ENCODE data around the gene DPYSL4. TPM values are rescaled to one million over a fixed set of nuclear protein-coding genes. Genes with fewer than 3 reads are reported as not detected.

The DPYSL4 gene
- 1.7 TPM for total RNA-seq
- polyA plus RNA-seq: 1.5 TPM

- Histone ChIP-seq H3K4me1 (ENCODE audit: insufficient read depth) (peaks cover 1% of the 10 kb centered on the region), H3K36me3 (ENCODE audit: insufficient read depth) (no peaks in the 10 kb centered on the region), H3K27ac (ENCODE audit: low read depth) (no peak within 1 kb of the TSS), H3K4me3 (ENCODE audit: low read depth, low read length) (peak within 1 kb of the TSS; percentile 45)
- 1% methylated on average over 104 of the region's 109 CpGs for WGBS
- DNase-seq (ENCODE audit: extremely low spot score): no peak
Observed at GRCh38 chr10:132186488-132187429, at the start of gene DPYSL4. Gene DPYSL4 (plus strand): TSS chr10:132186948. CDS start chr10:132187064, 116 bp downstream.

- no peak for DNase-seq (ENCODE audit: extremely low spot score)
- no peak overlapping the region for H3K4me3 ChIP-seq (ENCODE audit: low read depth, low read length)
- H3K36me3 ChIP-seq (ENCODE audit: insufficient read depth): no peaks in the 10 kb centered on the region
- H3K4me1 ChIP-seq (ENCODE audit: insufficient read depth): no peaks in the 10 kb centered on the region
- no peak overlapping the region for H3K27ac ChIP-seq (ENCODE audit: low read depth)
- WGBS: 91% methylated on average over 40 of the region's 40 CpGs
Observed at GRCh38 chr10:132137111-132138072, 49.4 kb upstream of the DPYSL4 start.

- 93% methylated on average over 40 of the region's 40 CpGs for WGBS
- no peak overlapping the region for H3K27ac ChIP-seq (ENCODE audit: low read depth)
- no peak for DNase-seq (ENCODE audit: extremely low spot score)
- H3K4me3 ChIP-seq (ENCODE audit: low read depth, low read length): no peak overlapping the region
- H3K36me3 ChIP-seq (ENCODE audit: insufficient read depth): no peaks in the 10 kb centered on the region
- H3K4me1 ChIP-seq (ENCODE audit: insufficient read depth): no peaks in the 10 kb centered on the region
Observed at GRCh38 chr10:132138133-132138532, 48.6 kb upstream of the DPYSL4 start.

- no peak for DNase-seq (ENCODE audit: extremely low spot score)
Observed at GRCh38 chr10:132138596-132138995, 48.2 kb upstream of the DPYSL4 start.

GRCh38 chr10:132139526-132139925 lies 47.2 kb upstream of the DPYSL4 start:
- DNase-seq (ENCODE audit: extremely low spot score): no peak

More at GRCh38 chr10:132138596-132138995, 48.2 kb upstream of the DPYSL4 start:
- WGBS: 88% methylated on average over 12 of the region's 12 CpGs
- H3K4me3 ChIP-seq (ENCODE audit: low read depth, low read length): no peak overlapping the region
- no peaks in the 10 kb centered on the region for H3K36me3 ChIP-seq (ENCODE audit: insufficient read depth)
- no peak overlapping the region for H3K27ac ChIP-seq (ENCODE audit: low read depth)
- H3K4me1 ChIP-seq (ENCODE audit: insufficient read depth): no peaks in the 10 kb centered on the region

GRCh38 chr10:132140167-132140925 lies 46.4 kb upstream of the DPYSL4 start:
- H3K4me1 ChIP-seq (ENCODE audit: insufficient read depth): no peaks in the 10 kb centered on the region
- H3K27ac ChIP-seq (ENCODE audit: low read depth): no peak overlapping the region
- H3K36me3 ChIP-seq (ENCODE audit: insufficient read depth): no peaks in the 10 kb centered on the region
- no peak overlapping the region for H3K4me3 ChIP-seq (ENCODE audit: low read depth, low read length)
- no peak for DNase-seq (ENCODE audit: extremely low spot score)
- 89% methylated on average over 42 of the region's 42 CpGs for WGBS

More at GRCh38 chr10:132139526-132139925, 47.2 kb upstream of the DPYSL4 start:
- H3K27ac ChIP-seq (ENCODE audit: low read depth): no peak overlapping the region
- no peaks in the 10 kb centered on the region for H3K36me3 ChIP-seq (ENCODE audit: insufficient read depth)
- H3K4me1 ChIP-seq (ENCODE audit: insufficient read depth): no peaks in the 10 kb centered on the region
- 74% methylated on average over 10 of the region's 10 CpGs for WGBS
- no peak overlapping the region for H3K4me3 ChIP-seq (ENCODE audit: low read depth, low read length)

- no peak overlapping the region for H3K4me3 ChIP-seq (ENCODE audit: low read depth, low read length)
- WGBS: 82% methylated on average over 7 of the region's 7 CpGs
- no peak for DNase-seq (ENCODE audit: extremely low spot score)
Observed at GRCh38 chr10:132141076-132141475, 45.7 kb upstream of the DPYSL4 start.

GRCh38 chr10:132141526-132142395 lies 45.0 kb upstream of the DPYSL4 start:
- Histone ChIP-seq H3K4me3 (ENCODE audit: low read depth, low read length) (no peak overlapping the region), H3K27ac (ENCODE audit: low read depth) (no peak overlapping the region), H3K4me1 (ENCODE audit: insufficient read depth) (no peaks in the 10 kb centered on the region), H3K36me3 (ENCODE audit: insufficient read depth) (no peaks in the 10 kb centered on the region)
- WGBS: 84% methylated on average over 32 of the region's 32 CpGs
- DNase-seq (ENCODE audit: extremely low spot score): no peak

More at GRCh38 chr10:132141076-132141475, 45.7 kb upstream of the DPYSL4 start:
- no peak overlapping the region for H3K27ac ChIP-seq (ENCODE audit: low read depth)
- H3K4me1 ChIP-seq (ENCODE audit: insufficient read depth): no peaks in the 10 kb centered on the region
- H3K36me3 ChIP-seq (ENCODE audit: insufficient read depth): no peaks in the 10 kb centered on the region

GRCh38 chr10:132142396-132143161 lies 44.2 kb upstream of the DPYSL4 start:
- DNase-seq (ENCODE audit: extremely low spot score): no peak
- no peaks in the 10 kb centered on the region for H3K4me1 ChIP-seq (ENCODE audit: insufficient read depth)
- 25% methylated on average over 33 of the region's 33 CpGs for WGBS
- no peak overlapping the region for H3K4me3 ChIP-seq (ENCODE audit: low read depth, low read length)
- H3K27ac ChIP-seq (ENCODE audit: low read depth): no peak overlapping the region
- H3K36me3 ChIP-seq (ENCODE audit: insufficient read depth): no peaks in the 10 kb centered on the region

GRCh38 chr10:132143162-132143561 lies 43.6 kb upstream of the DPYSL4 start:
- WGBS: 20% methylated on average over 12 of the region's 12 CpGs
- no peak for DNase-seq (ENCODE audit: extremely low spot score)

GRCh38 chr10:132144086-132144485 lies 42.7 kb upstream of the DPYSL4 start:
- Histone ChIP-seq H3K4me3 (ENCODE audit: low read depth, low read length) (no peak overlapping the region), H3K4me1 (ENCODE audit: insufficient read depth) (no peaks in the 10 kb centered on the region), H3K36me3 (ENCODE audit: insufficient read depth) (no peaks in the 10 kb centered on the region), H3K27ac (ENCODE audit: low read depth) (no peak overlapping the region)
- no peak for DNase-seq (ENCODE audit: extremely low spot score)
- 66% methylated on average over 17 of the region's 17 CpGs for WGBS

More at GRCh38 chr10:132143162-132143561, 43.6 kb upstream of the DPYSL4 start:
- no peak overlapping the region for H3K4me3 ChIP-seq (ENCODE audit: low read depth, low read length)
- no peak overlapping the region for H3K27ac ChIP-seq (ENCODE audit: low read depth)
- H3K36me3 ChIP-seq (ENCODE audit: insufficient read depth): no peaks in the 10 kb centered on the region
- H3K4me1 ChIP-seq (ENCODE audit: insufficient read depth): no peaks in the 10 kb centered on the region
